ENCODE data around the gene SERPINI1. TPM values are rescaled to one million over a fixed set of nuclear protein-coding genes. Genes with fewer than 3 reads are reported as not detected.

Gene SERPINI1
- total RNA-seq, 1 donor from 2014 or later, result 1.5 TPM

DNA sequence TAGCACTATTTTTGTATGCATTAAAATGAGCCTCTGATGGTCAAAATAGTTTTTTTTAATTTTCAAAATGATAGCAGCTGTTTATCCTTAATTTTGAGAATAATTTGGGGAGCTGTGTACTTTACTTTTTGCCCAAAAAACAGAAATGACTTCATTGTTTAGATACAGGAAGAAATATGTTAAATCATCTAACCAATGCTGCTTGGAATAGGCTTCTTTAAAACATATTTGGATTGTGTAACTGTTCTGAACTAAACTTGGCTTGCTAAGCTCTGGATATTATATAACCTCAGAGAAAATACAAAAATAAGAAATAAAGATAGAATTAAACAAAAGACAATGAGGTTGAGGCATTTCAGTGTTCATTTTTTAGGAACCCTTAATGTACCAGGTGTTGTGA is 119.3 kb downstream of the SERPINI1 start:
- no peak for DNase-seq

GRCh38 chr3:167855306-167855705 is 119.8 kb downstream of the SERPINI1 start:
- no peak for DNase-seq

GRCh38 chr3:167858865-167859264 is 123.3 kb downstream of the SERPINI1 start:
- DNase-seq, result no peak

- no peak for DNase-seq
These were observed 124.1 kb downstream of the SERPINI1 start for GRCh38 chr3:167859610-167860009.

DNA sequence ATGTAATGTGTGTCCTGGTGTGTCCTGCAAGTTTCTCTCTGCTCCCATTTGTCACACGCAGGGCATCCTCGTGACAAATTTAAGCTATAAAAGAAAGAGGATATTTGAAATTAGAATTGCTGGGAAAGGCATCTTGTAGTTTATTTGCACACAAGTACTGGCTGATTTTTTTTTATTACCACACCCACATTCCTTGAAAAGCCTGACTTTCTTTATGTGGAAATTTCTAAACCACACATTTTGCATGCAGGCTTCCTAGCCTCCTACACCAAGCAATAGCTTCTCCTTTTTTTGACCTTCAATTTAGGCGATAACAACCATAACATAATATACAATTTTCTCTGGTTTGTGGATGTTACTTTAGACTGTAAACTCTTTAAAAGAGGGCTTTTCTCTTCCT is 126.1 kb downstream of the SERPINI1 start:
- no peak for DNase-seq

DNA sequence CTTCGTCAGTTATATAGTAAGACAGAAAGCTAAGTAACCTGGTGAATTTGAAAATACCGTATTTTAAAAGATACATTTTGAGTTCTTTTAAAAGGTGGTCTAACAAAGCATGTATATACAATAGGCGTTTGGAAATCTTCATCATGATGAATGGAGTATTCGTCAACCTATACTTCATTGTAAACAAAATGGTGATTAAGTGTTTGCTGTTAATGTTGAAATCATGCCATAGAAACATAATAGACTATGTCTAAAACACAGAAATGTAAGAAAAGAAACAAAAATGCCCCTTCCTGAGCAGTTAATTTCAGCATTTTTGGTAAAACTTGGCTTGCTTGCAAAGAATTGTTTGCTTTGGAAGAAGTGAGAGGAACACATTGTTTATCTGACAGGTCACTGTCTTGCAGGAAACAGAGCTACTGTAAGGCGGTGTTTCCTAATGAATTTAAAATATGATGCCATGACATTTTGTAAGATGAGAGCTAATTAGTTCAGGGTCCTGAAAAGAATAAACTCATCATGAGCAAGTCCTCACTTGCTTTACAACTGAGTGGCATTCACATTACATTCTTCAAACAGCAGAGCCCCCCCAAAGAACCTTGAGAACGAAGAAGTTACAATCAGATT is 126.7 kb downstream of the SERPINI1 start:
- no peak for DNase-seq

DNA sequence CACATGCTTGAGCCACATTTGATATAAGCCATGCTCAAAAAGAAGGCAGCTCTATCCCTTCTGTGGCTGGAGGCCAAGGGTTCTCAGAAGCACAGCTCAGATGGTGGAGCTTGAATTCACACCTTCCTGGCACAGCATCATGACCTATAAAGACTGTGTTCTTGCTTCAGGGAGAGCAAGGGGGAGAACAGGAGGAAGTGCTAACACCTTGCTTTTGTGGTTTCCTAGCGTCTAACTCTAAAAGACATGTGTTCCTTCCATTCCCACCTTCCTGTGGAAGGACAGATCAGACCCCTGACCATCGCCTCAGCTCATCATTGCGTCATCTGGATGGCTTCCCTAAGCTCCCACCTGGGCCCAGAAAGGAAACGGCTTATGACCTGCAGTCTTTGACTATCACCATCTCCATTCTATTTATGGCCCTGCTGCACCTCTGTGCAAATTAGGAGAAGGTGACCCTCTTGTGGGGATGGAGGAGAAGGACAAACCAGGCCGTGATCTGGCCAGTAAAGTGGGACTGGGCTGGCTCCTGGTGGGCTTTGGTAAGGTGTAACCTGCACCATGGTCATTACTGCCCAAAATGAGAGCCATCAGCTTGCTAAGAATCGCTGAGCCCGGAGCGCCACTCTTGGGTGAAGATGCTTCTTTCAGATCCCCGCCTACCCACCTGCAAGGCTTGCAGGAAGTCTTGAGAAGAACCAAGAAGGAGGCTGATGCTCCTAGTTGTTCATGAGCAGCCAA is 128.5 kb downstream of the SERPINI1 start:
- DNase-seq, result no peak

DNA sequence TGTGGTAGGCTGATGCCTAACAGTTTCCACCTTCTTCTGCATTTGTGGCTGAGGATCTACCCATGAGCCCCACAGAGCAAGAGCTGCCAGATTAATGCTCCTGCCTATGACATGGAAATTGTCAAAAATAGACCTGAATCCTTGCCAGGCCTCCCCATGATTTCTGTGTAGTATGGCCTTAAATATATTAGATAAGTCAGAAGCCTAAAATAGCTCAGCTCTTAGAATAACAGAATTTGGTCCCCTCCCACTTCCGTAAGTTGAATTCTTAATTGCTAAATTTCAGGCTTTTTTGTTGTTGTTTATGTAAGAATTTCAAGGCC is 129.0 kb downstream of the SERPINI1 start:
- no peak for DNase-seq

GRCh38 chr3:167866331-167866730 is 130.8 kb downstream of the SERPINI1 start:
- no peak for DNase-seq

DNA sequence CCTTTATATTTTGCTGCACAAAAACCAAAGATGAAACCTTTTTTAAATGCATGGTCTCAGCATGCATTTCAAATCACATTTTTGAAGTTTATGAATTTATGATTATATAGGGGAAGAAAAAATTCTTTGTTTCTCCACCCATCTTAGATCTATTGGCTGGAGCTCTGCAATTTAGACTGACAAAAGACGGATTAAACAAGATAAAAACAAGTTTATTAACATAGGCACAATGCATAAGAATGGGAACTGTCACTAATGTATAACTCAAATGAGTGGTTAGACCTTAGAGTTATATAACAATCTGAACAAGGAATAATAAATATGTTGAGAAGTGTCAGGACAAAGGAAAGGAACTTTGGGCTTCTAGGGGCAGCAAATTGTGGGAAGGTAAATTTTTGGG is 132.5 kb downstream of the SERPINI1 start:
- no peak for DNase-seq

- no peak for DNase-seq
These were observed 134.7 kb downstream of the SERPINI1 start for GRCh38 chr3:167870181-167870580.

- no peak for DNase-seq
These were observed 135.2 kb downstream of the SERPINI1 start for GRCh38 chr3:167870759-167871158.

- no peak for DNase-seq
These were observed 136.5 kb downstream of the SERPINI1 start for GRCh38 chr3:167872032-167872431.

GRCh38 chr3:167872941-167873340 is 137.4 kb downstream of the SERPINI1 start:
- no peak for DNase-seq

DNA sequence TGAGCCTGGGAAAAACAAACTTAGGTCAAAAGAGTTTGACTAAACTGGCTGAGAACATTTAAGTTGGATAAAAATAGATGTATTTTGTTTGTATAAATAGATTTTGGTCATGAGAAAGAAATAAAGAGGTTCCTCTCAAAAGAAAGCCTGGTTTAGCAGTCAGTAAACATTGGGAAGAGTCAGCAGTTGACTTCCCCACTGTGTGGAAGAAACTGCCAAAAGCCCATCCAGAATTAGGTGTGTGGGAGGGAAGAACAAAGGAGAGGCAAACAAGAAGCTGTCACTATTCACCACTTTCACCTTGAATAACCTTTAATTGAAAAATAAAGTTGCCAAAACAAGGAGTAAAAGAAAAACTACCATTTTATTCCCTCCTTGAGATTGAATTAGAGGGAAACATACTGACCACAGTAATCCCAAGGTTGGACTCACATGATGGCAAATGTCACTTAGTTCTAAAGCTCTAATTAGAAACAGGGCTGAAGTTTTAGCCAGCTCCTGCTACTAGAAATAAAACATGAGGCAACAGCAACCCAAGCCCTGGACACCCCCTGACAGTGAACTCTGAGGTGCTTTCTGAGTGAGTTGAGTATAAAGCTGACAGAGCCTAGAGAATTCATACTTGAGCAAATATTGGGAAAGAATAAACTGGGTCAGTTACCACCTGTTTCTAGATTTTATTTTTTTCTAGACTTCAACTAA is 139.3 kb downstream of the SERPINI1 start:
- DNase-seq, result no peak

Other genes starting within 250 kb of the SERPINI1 start
- gene WDR49, start 81.8 kb upstream of the SERPINI1 start, total RNA-seq, result 0.09 and 0.51 TPM in 2 replicates
- gene PDCD10, start 829 bp upstream of the SERPINI1 start, total RNA-seq, result 82.9 and 116 TPM in 2 replicates

Data from dermis blood vessel endothelial cell (primary cell).